Suprapubic skin (tissue), 4 donors: ENCODE data around the gene ZNF628.

Source experiments
- CTCF ChIP-seq, 2 donors: fragments of 200-600 bp in 1 of 2; fragments of 450-650 bp in 1 of 2; sonication (generic) in 1 of 2; IDR thresholded peaks; one replicate each; pipeline ENCODE4 v1.5.1; 2016 to 2019; ENCODE audit warnings: antibody characterized with exemption in 2 of 2, mild to moderate bottlenecking in 1 of 2, moderate library complexity in 1 of 2
- EP300 ChIP-seq: sonication (generic); formaldehyde crosslinking; IDR thresholded peaks from one replicate; pipeline ENCODE4 v1.6.1; 2017; ENCODE audit warnings: antibody characterized with exemption
- POLR2A ChIP-seq, 2 donors: fragments of 450-650 bp; IDR thresholded peaks; one replicate each; pipeline ENCODE4 v1.6.1; 2017; ENCODE audit warnings: antibody characterized with exemption in 2 of 2, mild to moderate bottlenecking in 2 of 2, moderate library complexity in 2 of 2
- POLR2AphosphoS5 ChIP-seq, 3 donors: sonication (generic); formaldehyde crosslinking; IDR thresholded peaks; one replicate each; pipeline ENCODE4 v1.6.1; 2017; ENCODE audit warnings: antibody characterized with exemption in 3 of 3

GRCh38 chr19:55519451-55520311 is 43.3 kb downstream of the ZNF628 start:
- no peak for TF ChIP-seq POLR2A (IDR thresholded peaks at IDR 0.05)
- no peak for TF ChIP-seq CTCF (IDR thresholded peaks at IDR 0.05)
- no peak for TF ChIP-seq EP300
- no peak for TF ChIP-seq POLR2AphosphoS5 (IDR thresholded peaks at IDR 0.05)
